Ovary (tissue), 3 donors: ENCODE data around the gene GDPGP1.

Experiments
- CTCF ChIP-seq, 3 donors: fragments of 450-650 bp in 2 of 3; fragments of 200-600 bp in 1 of 3; IDR thresholded peaks; one replicate each; pipeline versions ENCODE4 v1.5.1 to v1.8.0; 2016 to 2022; ENCODE audit warnings: antibody characterized with exemption in 3 of 3, mild to moderate bottlenecking in 1 of 3
- POLR2A ChIP-seq: fragments of 450-650 bp; IDR thresholded peaks from one replicate; pipeline ENCODE4 v1.6.1; 2017; ENCODE audit warnings: antibody characterized with exemption, mild to moderate bottlenecking, moderate library complexity
- donor health status: DM: no; HTN: no; CAD: no.

DNA sequence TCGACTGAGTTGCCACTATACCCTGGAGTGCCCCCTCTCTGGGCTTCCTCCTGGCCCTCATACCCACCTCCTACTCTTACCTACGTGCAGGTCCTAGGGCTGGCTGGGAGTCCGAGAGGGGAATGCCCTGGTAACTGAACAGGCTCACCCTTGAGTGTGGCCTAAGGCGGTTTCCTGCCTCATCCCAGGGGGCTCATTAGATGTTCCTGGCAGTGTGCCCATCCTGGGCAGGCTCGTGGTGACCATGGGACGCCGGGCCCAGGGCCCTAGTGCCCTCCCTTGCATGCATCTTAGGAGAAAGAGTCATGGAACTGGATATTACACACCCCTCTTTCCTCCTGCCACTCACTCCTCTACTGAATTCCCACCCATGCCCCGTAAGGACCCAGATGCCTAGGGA lies 30.1 kb upstream of the GDPGP1 start:
- no peak for TF ChIP-seq CTCF (IDR thresholded peaks at IDR 0.05)
- TF ChIP-seq POLR2A, result no peak
